Inferior parietal cortex (tissue), 1 donor: ENCODE results near the gene HSPBP1.

Experiments used
- DNase-seq: peaks from one replicate; pipeline ENCODE4 v3.0.0-alpha.2; 2016; ENCODE audit errors: extremely low spot score

The HSPBP1 gene

DNA sequence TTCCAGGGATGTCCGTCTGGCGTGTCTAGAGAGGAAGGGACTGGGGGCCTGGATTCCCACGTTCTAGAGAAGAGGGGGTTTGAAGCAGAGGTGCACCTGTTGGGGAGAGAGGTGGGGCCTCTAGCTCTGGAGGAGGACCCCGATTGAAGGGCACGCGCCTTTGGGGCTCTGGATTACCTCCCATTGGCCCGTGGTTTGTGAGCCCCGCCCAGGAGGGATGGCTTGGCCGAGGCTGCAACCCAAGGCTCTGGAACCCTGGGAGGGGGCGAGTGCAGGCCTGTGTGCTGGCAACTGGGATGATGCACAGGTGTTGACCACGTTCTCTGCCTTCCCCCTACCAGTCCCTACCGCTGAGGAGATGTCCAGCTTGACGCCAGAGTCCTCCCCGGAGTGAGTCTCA lies 25.1 kb upstream of the HSPBP1 start:
- no peak for DNase-seq

DNA sequence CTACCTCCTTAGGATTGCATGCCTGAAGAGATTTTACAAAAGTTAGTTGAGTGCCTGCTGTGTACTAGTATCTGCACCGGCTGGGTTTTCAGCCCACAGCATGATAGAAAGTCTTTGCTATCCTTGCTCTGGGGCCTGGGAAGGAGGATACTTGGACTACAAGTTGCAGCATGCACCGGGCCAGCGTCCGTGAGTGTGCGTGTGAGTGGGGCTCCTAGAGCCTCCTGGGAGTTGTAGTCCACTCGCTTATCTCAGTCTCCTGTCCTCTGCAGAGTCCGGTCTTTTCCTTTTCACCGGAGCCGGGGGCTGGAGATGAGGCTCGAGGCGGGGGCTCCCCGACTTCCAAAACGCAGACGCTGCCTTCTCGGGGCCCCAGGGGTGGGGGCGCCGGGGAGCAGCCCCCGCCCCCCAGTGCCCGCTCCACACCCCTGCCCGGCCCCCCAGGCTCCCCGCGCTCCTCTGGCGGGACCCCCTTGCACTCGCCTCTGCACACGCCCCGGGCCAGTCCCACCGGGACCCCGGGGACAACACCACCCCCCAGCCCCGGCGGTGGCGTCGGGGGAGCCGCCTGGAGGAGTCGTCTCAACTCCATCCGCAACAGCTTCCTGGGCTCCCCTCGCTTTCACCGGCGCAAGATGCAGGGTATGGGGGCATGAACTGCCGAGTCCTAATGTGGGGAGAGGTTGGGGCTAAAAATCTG lies 24.5 kb upstream of the HSPBP1 start:
- DNase-seq, result no peak

DNA sequence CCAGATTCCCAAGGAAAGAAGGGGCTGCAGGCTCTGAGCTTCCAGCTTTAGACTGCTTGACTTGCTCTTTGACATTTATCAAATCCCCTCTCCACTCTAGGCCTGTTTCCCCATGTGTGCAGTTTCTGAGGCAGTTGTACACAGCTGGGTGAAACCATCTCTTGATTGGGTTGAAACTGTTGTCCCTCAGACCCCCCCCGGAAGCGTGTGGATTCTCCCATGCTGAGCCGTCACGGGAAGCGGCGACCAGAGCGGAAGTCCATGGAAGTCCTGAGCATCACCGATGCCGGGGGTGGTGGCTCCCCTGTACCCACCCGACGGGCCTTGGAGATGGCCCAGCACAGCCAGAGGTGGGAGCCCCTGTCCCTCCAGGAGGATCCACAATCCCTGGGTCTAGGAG lies 23.6 kb upstream of the HSPBP1 start:
- no peak for DNase-seq

DNA sequence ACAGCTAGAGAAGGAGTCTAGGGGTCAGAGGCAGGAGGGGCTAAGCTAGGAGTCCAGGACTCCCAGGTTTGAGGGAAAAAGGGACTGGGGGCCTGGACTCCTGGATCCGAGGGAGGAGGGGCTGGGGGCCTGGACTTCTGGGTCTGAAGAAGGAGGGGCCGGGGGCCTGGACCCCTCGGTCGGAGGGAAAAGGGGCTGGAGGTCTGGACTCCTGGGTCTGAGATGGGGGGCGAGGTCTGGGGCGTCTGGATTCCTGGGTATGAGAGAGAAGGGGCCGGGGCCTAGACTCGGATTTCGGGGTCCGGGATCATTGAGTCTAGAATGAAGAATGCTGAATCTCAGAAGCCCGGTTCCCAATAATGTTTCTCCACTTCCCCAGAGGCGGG lies 22.4 kb upstream of the HSPBP1 start:
- no peak for DNase-seq

DNA sequence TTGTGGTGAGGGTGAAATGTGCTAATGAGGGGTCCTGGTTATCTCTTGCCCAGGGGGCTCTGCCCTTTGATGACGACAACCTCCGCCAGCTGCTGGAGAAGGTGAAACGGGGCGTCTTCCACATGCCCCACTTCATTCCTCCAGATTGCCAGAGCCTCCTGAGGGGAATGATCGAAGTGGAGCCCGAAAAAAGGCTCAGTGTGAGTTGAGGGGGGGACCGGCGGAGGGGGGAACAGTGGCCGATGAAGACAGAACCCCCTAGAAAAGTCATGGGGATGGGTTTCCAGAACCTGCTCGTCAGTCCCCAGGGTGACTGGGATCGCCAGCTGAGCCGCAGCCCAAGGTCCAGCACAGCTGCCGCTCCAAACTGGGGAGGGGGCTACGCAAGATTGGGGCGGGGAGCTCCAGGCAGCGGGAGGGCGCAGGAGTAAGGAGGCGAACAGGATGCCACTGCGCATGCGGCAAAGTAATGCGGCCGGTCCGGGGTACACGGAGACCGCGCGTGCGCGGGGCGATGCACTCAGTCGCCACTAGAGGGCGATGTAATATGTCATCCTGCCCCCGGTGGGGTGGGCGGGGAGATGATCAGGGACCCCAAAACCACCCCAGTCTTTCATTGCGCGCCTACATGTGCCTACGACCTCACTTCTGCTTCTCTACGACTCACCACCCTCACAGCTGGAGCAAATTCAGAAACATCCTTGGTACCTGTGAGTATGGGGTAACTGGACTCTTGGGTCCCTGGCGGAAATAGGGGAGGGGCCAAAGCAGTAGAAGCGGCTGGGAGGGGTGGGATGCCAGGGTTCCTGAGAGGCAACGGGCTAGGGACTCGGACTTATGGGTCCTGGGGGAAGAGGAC lies 21.8 kb upstream of the HSPBP1 start:
- peak; percentile 91 for DNase-seq

DNA sequence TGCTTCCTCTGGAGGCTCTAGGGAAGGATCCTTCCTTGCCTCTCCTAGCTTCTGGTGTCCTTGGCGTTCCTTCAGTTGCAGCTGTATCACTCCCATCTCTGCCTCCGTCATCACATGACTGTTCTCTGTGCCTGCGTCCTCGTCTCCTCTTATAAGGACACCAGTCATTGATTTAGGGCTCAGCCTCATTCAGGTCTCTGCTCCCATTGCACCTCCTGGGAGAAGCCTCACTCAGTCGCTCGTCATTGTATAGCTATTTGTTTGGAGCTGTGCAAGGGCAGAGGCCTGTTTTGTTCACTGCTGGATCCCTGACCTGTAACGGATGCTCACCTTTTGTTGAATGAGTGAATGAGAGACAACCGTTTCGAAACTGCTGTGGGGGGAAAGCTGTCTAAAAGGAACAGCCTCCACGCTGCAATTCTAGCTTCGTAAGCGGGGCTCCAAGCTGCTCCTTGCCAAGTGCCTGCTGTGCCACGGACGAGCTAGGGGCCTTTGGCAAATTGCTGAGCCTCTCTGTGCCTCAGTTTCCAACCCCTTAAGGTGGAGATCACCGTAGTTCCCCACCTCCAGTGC lies 21.1 kb upstream of the HSPBP1 start:
- DNase-seq, result peak; percentile 64

DNA sequence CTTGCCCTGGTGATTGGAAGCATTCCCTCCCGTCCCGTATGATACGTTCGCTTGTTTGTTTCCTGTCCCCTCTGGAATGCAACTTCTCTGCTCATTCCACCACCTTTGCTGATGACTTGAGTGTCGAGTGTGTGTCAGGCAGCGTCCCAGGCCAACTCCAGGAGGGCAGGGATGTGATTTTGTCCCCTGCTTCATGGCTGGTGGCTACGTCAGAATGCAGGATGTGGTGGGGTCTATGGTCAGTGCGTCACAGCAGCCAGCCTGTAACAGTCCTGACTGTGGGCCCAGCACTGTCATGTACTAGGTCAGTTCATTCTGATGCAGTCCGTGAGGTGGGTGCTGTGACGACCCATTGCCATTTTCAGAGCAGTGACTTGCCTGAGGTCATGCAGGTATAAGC lies 20.1 kb upstream of the HSPBP1 start:
- no peak for DNase-seq

DNA sequence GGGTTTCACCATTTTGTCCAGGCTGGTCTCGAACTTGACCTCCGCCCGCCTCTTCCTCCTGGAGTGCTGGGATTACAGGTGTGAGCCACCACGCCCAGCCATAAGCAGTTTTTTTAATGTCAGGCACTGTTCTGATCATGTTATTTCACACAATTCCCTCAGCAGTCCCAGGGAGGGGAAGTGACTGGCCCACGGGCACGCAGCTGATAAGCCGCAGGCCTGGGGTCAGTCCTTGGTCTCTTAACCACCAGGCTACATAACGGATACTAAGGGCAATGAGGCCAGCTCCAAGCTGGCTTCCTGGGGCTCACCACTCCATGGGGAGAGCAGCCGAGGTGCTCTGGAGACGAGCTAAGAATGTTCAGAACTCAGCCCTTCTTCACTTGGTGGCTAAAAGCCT lies 17.4 kb upstream of the HSPBP1 start:
- DNase-seq, result no peak

DNA sequence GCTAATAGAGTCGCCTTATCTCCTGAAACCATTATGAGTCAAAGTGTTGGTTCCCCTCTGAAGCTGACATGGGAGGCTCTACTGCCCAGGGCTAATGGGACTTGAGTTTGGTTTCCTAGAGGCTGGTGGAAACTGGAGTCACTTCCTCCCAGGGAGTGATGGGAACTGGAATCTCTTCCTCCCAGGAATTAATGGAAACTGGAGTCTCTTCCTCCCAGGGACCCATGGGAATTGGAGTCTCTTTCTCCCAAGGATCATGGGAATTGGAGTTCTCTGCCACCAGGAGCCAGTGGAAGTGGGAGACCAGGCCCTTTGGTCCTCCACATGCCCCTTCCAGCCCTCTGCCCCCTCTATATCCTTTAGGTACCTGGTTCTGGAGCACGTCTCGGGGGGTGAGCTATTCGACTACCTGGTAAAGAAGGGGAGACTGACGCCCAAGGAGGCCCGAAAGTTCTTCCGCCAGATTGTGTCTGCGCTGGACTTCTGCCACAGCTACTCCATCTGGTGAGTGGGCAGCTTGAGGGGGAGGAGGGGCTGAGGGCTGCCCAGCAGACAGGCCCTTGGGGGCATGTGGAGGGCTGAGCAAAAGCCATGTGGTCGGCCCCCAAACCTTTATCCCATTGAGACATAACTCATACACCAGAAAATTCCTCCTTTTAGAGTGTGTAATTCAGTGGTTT lies 9.3 kb upstream of the HSPBP1 start:
- DNase-seq, result no peak

DNA sequence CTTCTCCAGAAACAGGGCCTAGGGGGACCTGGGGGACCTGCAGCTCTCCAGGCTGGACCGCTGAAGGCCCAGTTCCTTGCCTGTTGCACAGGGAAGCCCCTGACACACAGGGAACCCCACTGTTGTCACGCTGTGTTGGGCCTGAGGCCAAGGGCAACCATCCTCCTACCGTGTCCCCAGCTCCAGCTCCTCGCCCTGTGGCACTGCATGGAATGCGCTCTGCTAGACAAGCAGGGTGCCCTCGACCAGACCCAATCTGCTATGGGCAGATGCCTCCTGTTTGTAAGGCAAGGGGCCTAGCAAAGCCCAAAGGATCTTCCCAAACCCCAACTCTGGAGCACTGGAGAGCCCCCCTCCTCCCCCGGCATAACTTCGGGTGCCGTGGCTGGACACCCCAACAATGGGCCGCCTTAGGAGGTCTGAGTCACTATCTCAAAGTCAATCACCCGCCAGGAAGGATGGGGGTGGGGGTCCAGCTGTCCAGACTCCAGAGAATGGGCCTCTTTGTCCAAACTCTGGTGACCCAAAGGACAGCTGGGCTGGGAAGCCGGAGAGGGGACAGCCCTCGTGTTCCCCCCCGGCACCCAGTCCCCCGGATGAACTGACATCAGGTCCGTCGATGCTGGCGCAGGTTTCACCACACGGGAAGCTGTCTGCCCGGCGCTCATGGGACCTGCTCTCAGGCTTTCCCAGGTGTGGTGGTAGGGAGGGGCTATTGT lies 7.6 kb upstream of the HSPBP1 start:
- peak; percentile 82 for DNase-seq

DNA sequence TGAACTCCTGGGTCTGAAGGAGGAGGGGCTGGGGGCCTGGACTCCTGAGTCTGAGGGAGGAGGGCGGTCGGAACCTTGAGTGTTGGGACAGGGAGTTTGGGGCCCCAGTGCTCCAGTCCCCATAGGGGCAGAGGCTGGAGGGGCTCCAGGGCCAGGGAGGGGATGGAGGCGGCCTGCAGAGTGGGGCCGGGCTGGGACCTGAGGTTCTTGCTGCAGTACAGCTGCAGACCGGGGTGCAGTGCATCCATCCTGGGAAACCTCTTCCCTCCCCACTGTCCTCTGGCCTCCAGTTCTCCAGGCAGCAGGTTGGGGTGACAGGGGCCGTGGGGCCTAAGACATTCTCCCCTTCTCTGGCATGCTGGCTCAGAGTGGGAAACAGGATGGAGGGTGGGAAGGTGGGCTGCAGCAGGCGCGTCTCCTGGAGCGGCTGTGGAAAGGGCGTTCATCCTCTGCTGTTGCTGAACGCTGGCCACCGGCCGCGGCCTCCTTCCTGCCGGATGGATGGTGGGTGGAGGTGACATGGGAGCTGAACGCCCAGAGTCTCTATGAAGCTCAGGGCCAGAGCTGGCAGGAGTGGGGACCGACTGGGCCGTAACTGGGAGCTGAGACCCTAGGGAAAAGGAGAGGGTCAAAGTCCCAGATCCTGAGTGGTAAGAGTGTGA lies 5.5 kb upstream of the HSPBP1 start:
- DNase-seq, result no peak

DNA sequence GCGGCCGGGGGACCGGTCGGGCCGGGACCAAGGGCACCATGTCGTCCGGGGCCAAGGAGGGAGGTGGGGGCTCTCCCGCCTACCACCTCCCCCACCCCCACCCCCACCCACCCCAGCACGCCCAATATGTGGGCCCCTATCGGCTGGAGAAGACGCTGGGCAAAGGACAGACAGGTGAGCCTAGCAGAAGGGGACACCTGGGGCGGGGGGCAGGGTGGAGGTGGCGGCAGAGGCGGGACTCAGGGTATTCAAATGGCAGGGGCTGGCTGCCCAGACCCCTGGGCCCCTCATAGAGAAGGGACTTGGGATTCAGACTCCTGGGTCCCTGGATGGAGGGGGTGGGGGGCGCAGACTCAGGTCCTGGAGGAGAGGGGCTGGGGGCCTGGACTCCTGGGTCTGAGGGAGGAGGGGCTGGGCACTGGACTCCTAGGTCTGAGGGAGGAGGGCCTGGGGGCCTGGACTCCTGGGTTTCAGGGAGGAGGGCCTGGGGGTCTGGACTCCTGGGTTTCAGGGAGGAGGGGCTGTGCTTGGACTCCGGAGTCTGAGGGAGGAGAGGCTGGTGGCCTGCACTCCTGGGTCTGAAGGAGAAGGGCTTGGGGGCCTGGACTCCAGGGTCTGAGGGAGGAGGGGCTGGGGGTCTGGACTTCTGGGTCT lies 4.6 kb upstream of the HSPBP1 start:
- DNase-seq, result no peak

DNA sequence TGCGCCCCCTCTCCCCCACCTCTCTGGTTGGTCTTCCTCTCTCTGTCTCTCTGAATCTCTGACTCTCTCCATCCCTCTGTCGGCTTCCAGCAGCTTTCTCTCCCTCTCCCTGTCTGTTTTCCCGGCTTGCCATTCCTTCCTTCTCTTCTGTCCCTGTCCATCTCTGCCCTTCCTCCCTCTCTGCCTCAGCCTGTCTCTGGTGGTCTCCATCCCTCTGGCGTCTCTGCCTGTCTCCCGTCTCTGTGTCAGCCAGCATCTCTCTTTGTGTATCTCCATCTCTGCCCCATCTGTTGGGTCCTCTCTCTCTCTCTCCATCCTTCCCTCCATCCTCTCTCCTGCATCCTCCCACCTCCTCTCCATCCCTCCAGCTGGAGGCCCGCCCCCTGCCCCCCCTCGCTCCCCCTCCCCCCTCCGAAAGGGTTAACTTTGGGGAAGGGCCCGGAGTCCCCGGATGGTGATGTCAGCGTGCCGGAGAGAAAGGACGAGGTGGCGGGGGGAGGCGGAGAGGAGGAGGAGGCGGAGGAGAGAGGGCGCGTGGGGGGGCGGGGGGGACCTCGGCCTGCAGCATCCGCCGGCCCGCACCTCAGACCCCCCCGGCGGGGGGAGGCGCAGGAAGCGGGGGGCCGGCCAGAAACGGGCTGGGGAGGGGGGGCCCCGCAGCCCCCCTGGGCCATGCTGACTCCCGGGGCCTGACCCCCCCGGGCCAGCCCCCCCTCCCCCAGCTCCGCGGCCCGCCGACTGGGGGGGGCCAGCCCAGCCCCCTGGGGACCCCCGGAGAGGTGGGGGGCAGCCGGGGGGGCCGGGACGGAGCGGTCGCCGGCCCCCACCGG lies 3.9 kb upstream of the HSPBP1 start, which contains the start of gene BRSK1:
BRSK1 (plus strand) TSS at position 450 of the 830 bp plus-strand sequence. CDS start 446 bp downstream, outside the sequence.
- peak; percentile 65 for DNase-seq

DNA sequence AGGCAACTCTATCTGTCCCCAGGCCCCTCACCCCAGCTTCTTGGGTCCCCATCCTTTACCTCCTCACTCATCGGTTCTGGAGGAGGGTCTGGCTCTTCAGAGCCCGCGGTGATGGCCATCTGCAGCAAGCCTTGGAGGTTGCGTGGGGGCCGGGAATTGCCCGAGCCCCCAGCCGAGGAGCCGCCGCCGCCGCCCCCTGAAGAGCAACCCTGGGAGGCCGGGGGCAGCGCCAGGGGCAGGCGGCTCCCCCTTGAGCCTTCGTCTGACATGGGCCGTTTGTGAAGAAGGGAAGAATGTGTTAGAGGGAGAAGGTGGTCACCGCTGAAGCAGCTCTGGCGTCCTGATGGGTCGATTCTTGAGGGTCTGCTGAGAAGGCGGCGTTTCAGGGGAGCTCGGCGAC lies 570 bp downstream of the HSPBP1 start:
- no peak for DNase-seq

DNA sequence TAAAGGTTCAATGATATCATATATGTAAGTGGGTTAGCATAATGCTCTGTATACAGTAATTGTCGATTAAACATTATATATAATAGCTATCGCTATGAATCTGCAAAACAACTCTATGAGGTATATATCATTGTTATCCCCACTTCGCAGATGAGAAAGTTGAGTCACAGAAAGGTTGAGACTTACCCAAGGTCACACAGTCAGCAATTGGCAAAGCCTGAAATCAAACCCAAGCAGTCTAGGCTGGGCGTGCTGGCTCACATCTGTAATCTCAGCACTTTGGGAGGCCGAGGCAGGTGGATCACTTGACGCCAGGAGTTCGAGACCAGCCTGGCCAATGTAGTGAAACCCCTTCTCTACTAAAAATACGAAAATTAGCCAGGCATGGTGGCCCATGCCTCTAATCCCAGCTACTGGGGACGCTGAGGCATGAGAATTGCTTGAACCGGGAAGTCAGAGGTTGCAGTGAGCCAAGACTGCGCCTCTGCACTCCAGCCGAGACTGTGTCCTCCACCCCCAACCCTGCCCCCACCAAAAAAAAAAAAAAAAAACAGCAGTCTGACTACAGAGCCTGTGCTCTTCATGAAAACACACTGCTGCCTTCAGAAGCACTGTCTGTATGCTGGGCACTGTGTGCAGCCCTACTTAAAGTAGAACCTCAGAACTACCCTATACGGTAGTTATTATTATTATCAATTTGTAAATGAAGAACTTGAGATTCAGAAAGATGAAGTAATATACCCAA lies 1.3 kb downstream of the HSPBP1 start:
- no peak for DNase-seq

DNA sequence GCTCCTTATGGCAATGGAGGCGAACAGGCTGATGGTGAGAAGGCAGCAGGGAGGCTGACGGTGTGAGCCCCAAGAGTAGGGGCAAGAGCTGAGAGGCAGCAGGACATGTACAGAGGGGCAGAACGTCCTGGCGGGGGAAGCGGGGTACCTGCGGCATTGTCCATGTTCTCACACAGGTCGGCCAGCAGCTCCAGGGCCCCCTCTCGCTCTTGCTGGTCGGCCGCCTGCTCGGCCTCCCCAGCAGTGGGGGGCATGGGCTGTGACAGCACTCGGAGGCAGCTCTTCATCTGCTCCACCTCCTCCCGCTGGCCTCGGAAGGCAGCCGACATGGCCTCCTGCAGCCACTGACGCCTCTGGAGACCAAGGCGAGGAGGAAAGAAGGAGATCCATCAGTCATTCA lies 2.4 kb downstream of the HSPBP1 start:
- DNase-seq, result no peak

DNA sequence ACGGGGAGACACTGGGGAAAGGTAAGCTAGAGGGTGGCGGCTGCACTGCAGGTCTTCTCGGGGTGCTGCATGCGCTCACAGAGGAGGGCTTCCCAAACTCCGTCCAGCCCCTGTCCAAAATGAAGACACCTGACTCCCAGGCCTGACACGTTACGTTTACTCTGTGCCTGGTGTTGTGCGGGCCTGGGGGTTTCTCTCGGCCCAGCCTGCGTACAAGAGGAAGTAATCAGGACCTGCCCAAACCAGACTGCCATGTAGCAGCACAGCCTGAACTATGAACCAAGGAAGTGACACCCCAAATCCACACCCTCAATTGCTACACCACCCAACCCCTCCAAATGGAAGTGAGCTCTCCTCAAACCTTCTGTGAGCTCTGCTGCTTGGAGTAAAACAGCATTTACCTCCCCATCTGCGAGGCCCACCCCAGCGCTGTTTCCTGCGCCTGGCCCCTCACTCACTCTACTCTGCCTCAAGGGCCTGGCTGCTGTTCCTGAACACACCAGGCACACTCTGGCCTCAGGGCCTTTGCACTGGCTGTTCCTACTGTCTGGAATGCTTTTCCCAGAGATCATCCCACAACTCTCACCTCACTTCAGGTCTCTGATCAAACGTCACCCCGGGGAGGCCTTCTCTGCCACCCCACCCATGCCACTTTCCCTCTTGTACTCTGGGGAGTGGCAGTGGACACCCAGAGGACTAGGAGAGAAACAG lies 3.0 kb downstream of the HSPBP1 start:
- no peak for DNase-seq
